SU-DHL-6 (cell line): ENCODE data around the gene A3GALT2.

Experiments used
- H2AFZ ChIP-seq: fragments of 200-600 bp; sonication (generic); 2 replicates; pipeline ENCODE4 v1.6.1; 2014; ENCODE audit warnings: low read depth, mild to moderate bottlenecking, moderate library complexity, mixed read lengths, antibody characterized with exemption, low read length; ENCODE audit not compliant: severe bottlenecking
- H3F3A ChIP-seq: fragments of 200-600 bp; shearing (Covaris generic); 2 replicates; pipeline ENCODE4 v1.6.0; 2016; ENCODE audit warnings: antibody characterized with exemption, mild to moderate bottlenecking; ENCODE audit not compliant: insufficient read depth
- H3K27ac ChIP-seq: fragments of 200-600 bp; sonication (generic); 2 replicates; pipeline ENCODE4 v1.5.1; 2016; ENCODE audit warnings: low read depth, mild to moderate bottlenecking, low read length, moderate library complexity, mixed read lengths
- H3K27me3 ChIP-seq: fragments of 200-600 bp; sonication (generic), shearing (Covaris generic); 2 replicates; pipeline ENCODE4 v1.6.0; 2014; ENCODE audit warnings: mild to moderate bottlenecking, low read length
- H3K36me3 ChIP-seq: fragments of 200-600 bp; sonication (generic); 2 replicates; pipeline ENCODE4 v1.6.1; 2014; ENCODE audit warnings: mild to moderate bottlenecking, low read length, mixed read lengths
- H3K4me2 ChIP-seq: fragments of 300-600, 200-600 bp; shearing (Covaris generic), sonication (generic); 2 replicates; pipeline ENCODE4 v1.6.0; 2014; ENCODE audit warnings: low read length, low read depth, mild to moderate bottlenecking; ENCODE audit not compliant: poor library complexity, severe bottlenecking
- H3K4me3 ChIP-seq: fragments of 200-600 bp; sonication (generic); 2 replicates; pipeline ENCODE4 v1.5.1; 2014; ENCODE audit warnings: antibody characterized with exemption, low read length, mild to moderate bottlenecking, mixed read lengths; ENCODE audit not compliant: insufficient read depth, poor library complexity, severe bottlenecking
- H3K79me2 ChIP-seq: fragments of 200-600 bp; sonication (generic); 2 replicates; pipeline ENCODE4 v1.6.1; 2014; ENCODE audit warnings: mild to moderate bottlenecking, low read length, moderate library complexity; ENCODE audit not compliant: insufficient read depth
- H3K9ac ChIP-seq: fragments of 200-600 bp; sonication (generic); 2 replicates; pipeline ENCODE4 v1.7.0; 2014; ENCODE audit warnings: mild to moderate bottlenecking, low read length
- H3K9me2 ChIP-seq: fragments of 200-600 bp; sonication (generic); replicated peaks from 2 replicates; pipeline ENCODE4 v1.6.1; 2014; ENCODE audit warnings: low read length; ENCODE audit not compliant: insufficient read depth
- H3K9me3 ChIP-seq: fragments of 200-600 bp; sonication (generic); 2 replicates; pipeline ENCODE4 v1.6.1; 2014; ENCODE audit warnings: low read length, mixed read lengths; ENCODE audit not compliant: insufficient read depth
- H4K20me1 ChIP-seq: fragments of 200-600 bp; sonication (generic); 2 replicates; pipeline ENCODE4 v1.6.1; 2014; ENCODE audit warnings: low read depth, mild to moderate bottlenecking, antibody characterized with exemption, low read length, moderate library complexity, mixed read lengths
- CTCF ChIP-seq: fragments of 200-600 bp; sonication (generic); IDR thresholded peaks from one replicate; pipeline ENCODE4 v1.5.1; 2017; ENCODE audit warnings: antibody characterized with exemption, mild to moderate bottlenecking, low read length, moderate library complexity; ENCODE audit not compliant: insufficient read depth, poor library complexity, severe bottlenecking
- EZH2phosphoT487 ChIP-seq: fragments of 200-600 bp; sonication (generic), shearing (Covaris generic); conservative IDR thresholded peaks from 2 replicates; pipeline ENCODE4 v1.6.1; 2018; ENCODE audit warnings: mild to moderate bottlenecking, antibody characterized with exemption, low read length, moderate library complexity, mixed read lengths

Gene A3GALT2

GRCh38 chr1:33344896-33345560, 24.1 kb upstream of the A3GALT2 start:
- Histone ChIP-seq H3K4me2 (no peak overlapping the region), H3K79me2 (peaks cover 12% of the 10 kb centered on the region; the same call in 1 of the 2 replicates), H3K27me3 (no peaks in the 10 kb centered on the region), H4K20me1 (peaks cover 11% of the 10 kb centered on the region; the same call in 1 of the 2 replicates), H3K4me3 (no peak overlapping the region), H3K9me3 (no peaks in the 10 kb centered on the region), H3K27ac (no peak overlapping the region), H3K9ac (no peak overlapping the region), H3F3A (no peaks in the 10 kb centered on the region), H3K36me3 (no peaks in the 10 kb centered on the region), H2AFZ (no peak overlapping the region), H3K9me2 (no peaks in the 10 kb centered on the region)
- TF ChIP-seq EZH2phosphoT487 (no peak), CTCF (no peak)

DNA sequence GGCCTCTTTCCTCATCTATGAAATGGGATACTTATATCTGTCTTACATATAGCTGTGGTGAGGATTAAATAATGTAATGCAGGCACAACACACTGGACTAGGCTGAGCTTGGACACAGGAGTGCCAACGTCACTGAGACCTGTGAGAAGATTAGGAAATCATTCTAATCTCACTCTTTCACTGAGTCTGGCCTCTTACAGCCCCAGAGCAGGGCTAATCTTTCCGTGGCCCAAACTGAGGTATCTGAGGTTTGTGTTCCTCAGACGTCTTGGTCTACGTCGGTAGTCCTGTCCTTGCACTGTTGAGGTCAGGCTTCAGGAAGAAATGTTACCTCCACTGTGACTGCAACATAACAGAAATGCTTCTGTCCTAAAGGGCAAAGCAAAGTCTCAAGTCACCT, 22.6 kb upstream of the A3GALT2 start:
- H3K79me2 ChIP-seq: peaks cover 12% of the 10 kb centered on the region; the same call in 1 of the 2 replicates
- H3K9ac ChIP-seq: no peak overlapping the region
- H3K27ac ChIP-seq: no peak overlapping the region

DNA sequence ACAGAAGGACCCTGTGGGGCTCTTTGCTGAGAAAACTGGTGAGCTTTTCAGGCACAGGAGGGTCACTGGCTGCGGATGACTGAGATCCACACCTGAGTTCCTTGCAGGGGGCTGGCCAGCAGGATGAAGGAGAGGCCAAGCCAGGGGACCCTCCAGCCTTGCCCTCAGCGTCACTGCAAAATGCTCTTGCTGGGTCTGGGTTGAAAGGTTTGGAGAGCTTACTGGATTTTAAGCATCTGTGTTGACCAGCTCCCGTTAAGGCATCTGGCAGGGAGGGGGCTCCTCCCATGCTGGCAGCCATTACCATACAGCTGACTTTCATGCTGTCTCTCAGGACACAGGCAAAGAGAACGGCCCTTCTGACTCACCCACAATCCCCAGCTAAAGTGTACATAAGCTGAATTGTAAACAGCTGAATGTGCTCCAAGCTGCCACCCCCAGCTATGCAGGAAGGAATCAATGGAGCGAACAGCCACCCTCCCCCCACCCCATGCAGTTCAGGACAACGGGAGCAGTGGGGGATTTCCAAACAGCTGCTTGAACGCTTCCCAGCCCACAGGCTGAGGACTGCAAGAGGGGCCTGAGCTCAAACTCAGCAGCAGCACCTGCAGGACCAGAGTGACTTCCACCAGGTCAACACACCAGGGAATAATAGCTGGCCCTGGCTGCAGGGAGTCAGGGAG, 21.3 kb upstream of the A3GALT2 start:
- Histone ChIP-seq H4K20me1 (peaks cover 3% of the 10 kb centered on the region; the same call in 1 of the 2 replicates), H3K27me3 (no peaks in the 10 kb centered on the region), H3K9me3 (no peaks in the 10 kb centered on the region)

More for the DNA sequence above, 22.6 kb upstream of the A3GALT2 start:
- no peaks in the 10 kb centered on the region for H3K27me3 ChIP-seq
- no peak overlapping the region for H3K4me3 ChIP-seq
- no peaks in the 10 kb centered on the region for H3F3A ChIP-seq
- no peaks in the 10 kb centered on the region for H3K36me3 ChIP-seq
- no peak overlapping the region for H2AFZ ChIP-seq
- no peaks in the 10 kb centered on the region for H3K9me2 ChIP-seq
- H4K20me1 ChIP-seq: peaks cover 11% of the 10 kb centered on the region; the same call in 1 of the 2 replicates
- no peak overlapping the region for H3K4me2 ChIP-seq
- H3K9me3 ChIP-seq: no peaks in the 10 kb centered on the region
- TF ChIP-seq CTCF: no peak
- no peak for TF ChIP-seq EZH2phosphoT487

More for the DNA sequence above, 21.3 kb upstream of the A3GALT2 start:
- no peak overlapping the region for H3K4me2 ChIP-seq
- no peak overlapping the region for H3K4me3 ChIP-seq
- H3F3A ChIP-seq: no peaks in the 10 kb centered on the region
- H3K27ac ChIP-seq: no peak overlapping the region
- no peak for TF ChIP-seq CTCF
- no peak for TF ChIP-seq EZH2phosphoT487
- H3K79me2 ChIP-seq: 0 out of 2 replicates have a peak, but pooled peaks cover 7% of the 10 kb centered on the region
- no peaks in the 10 kb centered on the region for H3K9me2 ChIP-seq
- no peak overlapping the region for H3K9ac ChIP-seq
- H2AFZ ChIP-seq: no peak overlapping the region
- no peaks in the 10 kb centered on the region for H3K36me3 ChIP-seq
